ENCODE measurements around the gene PIP4K2A.

PIP4K2A gene

DNA sequence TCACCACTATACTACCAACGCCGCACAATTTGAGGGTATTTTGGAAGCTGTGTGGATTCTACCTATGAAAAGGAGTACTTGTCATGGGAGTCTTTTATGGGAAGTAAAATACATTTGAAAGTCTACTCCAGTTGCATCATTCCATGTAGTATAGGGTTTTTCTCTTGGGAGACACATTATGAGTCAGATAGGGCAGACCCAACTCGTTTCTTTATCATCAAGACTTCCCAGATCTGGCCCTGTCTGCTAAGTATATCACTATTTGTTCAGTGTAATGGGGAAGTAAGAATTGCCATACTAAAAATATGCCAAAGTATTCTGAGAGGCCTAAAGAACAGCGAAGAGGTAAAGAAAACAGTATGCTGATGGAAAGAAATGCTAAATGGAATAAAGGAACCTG is 224.9 kb downstream of the PIP4K2A start:
- DNase-seq (ENCODE audit: low read depth in 1 of 2, low spot score in 1 of 2) = no peak

DNA sequence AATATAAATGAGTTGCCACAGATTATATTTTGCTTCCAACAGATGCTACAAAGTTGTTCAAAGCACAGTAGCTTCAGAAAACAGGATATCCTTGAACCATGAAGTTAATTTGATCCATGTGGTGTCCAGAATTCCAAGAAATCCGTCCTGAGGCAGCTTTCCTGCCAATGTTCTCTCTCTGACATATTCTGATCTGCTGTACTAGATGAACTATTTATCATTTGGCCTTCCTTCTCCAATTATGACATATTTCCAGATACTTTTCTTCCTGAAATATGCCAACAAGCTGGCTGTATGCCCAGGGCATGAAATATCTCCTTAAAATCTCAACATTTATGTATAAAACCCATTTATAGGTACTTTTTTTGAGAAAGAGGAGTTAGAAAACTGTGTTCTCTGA is 227.9 kb downstream of the PIP4K2A start:
- no peak for DNase-seq (ENCODE audit: low read depth in 1 of 2, low spot score in 1 of 2)

All from activated T-helper 1 cell treated with anti-CD3 and anti-CD28 coated beads, Interleukin-2, amount 50 U/mL, for 16 hours (primary cell).